Activated CD8-positive, alpha-beta T cell treated with anti-CD3 and anti-CD28 coated beads for 36 hours (primary cell): ENCODE measurements around the gene FAR2. TPM values are rescaled to one million over a fixed set of nuclear protein-coding genes. Genes with fewer than 3 reads are reported as not detected.

Source experiments
- ATAC-seq: fragments of 200-7000 bp; cut with Tn5 transposase; one replicate; pipeline ENCODE4 v1.10.0; 2021; ENCODE audit warnings: mild to moderate bottlenecking, moderate library complexity
- CTCF ChIA-PET: fragments of 350-600 bp; sonication (Branson Sonifier 250); formaldehyde crosslinking; loops from one replicate; lab custom pipeline; 2021; ENCODE audit warnings: antibody characterized with exemption; lab: Charles Lee
- POLR2A ChIA-PET: fragments of 350-600 bp; sonication (Branson Sonifier 250); formaldehyde crosslinking; loops from one replicate; lab custom pipeline; 2021; ENCODE audit warnings: antibody characterized with exemption; lab: Charles Lee
- DNase-seq: peaks from one replicate; pipeline ENCODE4 v3.0.0-alpha.2; 2020
- H3K27ac Mint-ChIP-seq: one replicate; pipeline ENCODE4 v1.8.0; 2021; ENCODE audit warnings: mild to moderate bottlenecking, mixed read lengths
- H3K27me3 Mint-ChIP-seq: one replicate; pipeline ENCODE4 v1.8.0; 2021; ENCODE audit warnings: mixed read lengths
- H3K36me3 Mint-ChIP-seq: one replicate; pipeline ENCODE4 v1.8.0; 2021; ENCODE audit warnings: low read depth, mixed read lengths
- H3K4me1 Mint-ChIP-seq: one replicate; pipeline ENCODE4 v1.8.0; 2021; ENCODE audit warnings: low read depth, mixed read lengths
- H3K4me3 Mint-ChIP-seq: one replicate; pipeline ENCODE4 v1.8.0; 2021; ENCODE audit warnings: mild to moderate bottlenecking, moderate library complexity, mixed read lengths
- H3K9me3 Mint-ChIP-seq: one replicate; pipeline ENCODE4 v1.8.0; 2021; ENCODE audit warnings: mixed read lengths
- intact Hi-C: fragments of 100-400 bp; cut with micrococcal nuclease; formaldehyde crosslinking; loops from one replicate; pipeline ENCODE4 v1.10.0; 2022
- total RNA-seq, 2 experiments: library from RNA; stranded (reverse); gene quantifications; one replicate each; pipeline ENCODE4 v1.2.3, GENCODE V29; 2021
- TF ChIP-seq, protein P1 (sequence below): fragments of 200-600 bp; IDR thresholded peaks from one replicate; pipeline ENCODE4 v1.8.0; 2022; ENCODE audit warnings: antibody characterized with exemption, mild to moderate bottlenecking

Gene FAR2
- total RNA-seq, 2 experiments from 2014 or later = 6.0 to 7.0 TPM

DNA sequence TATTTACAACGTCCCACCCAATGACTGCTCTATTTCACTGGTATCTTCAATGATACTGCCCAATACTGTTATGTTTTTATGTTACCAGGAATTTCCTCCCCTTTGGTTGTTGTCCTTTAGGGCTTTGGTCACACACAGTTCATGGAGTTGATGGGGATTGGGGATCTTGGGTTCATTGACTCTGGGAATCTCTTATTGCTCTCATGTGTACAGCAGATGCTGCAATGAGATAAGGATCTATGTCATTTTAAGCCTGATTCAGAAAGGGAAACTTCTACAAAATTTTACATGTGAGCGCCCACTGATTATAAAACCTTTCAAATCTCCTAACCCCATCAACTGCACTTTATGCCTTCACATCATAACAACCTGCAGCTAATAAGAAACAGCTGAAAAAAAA, 67.2 kb downstream of the FAR2 start:
- ChIA-PET POLR2A (no interaction called here), CTCF (no interaction called here)
- no peaks in the 10 kb centered on the region for H3K27me3 Mint-ChIP-seq
- H3K4me1 Mint-ChIP-seq = no peaks in the 10 kb centered on the region
- no peaks in the 10 kb centered on the region for H3K9me3 Mint-ChIP-seq
- H3K36me3 Mint-ChIP-seq = no peaks in the 10 kb centered on the region
- no peak for ATAC-seq
- H3K27ac Mint-ChIP-seq = no peak overlapping the region
- intact Hi-C loops = no loop called here
- DNase-seq = no peak
- TF ChIP-seq, protein P1, sequence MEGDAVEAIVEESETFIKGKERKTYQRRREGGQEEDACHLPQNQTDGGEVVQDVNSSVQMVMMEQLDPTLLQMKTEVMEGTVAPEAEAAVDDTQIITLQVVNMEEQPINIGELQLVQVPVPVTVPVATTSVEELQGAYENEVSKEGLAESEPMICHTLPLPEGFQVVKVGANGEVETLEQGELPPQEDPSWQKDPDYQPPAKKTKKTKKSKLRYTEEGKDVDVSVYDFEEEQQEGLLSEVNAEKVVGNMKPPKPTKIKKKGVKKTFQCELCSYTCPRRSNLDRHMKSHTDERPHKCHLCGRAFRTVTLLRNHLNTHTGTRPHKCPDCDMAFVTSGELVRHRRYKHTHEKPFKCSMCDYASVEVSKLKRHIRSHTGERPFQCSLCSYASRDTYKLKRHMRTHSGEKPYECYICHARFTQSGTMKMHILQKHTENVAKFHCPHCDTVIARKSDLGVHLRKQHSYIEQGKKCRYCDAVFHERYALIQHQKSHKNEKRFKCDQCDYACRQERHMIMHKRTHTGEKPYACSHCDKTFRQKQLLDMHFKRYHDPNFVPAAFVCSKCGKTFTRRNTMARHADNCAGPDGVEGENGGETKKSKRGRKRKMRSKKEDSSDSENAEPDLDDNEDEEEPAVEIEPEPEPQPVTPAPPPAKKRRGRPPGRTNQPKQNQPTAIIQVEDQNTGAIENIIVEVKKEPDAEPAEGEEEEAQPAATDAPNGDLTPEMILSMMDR = no peak
- H3K4me3 Mint-ChIP-seq = no peak overlapping the region

DNA sequence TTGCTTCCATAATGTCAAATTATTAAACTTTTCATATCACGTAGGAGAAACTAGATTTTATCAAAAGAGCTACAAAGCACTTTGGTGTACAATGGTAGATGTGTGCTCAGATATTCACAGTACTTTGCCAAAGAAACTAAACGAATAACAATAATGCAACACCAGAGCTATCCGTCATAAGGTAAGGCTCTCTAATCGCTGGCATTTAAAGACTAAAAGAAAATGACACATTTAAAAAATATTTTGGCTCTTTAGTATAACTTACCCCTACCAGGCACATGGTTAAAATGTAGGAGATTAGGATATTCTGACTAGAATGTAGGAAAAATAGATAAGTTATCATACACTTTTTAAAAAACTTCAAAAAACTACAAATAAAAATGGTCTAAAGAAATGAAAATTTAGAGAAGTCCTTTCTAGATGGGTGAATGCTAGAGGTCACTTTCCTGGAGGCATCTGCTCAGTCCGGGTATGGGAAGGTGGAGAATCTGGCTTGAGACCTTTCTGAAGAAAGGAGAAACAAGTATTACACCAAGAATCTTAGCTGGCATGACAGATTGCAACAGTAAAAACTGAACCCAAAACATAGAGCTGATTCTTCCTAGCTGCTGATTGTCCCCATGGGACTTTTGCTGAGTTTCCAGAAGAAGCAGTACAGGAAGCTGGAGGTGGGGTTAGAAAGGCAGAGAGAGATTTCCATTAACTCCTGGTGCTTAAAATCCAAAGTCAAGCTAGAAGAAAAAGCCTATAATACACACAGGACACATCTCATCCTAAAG, 67.9 kb downstream of the FAR2 start:
- H3K27ac Mint-ChIP-seq = no peak overlapping the region
- H3K36me3 Mint-ChIP-seq = no peaks in the 10 kb centered on the region
- intact Hi-C loops = no loop called here
- no peak overlapping the region for H3K4me3 Mint-ChIP-seq
- H3K9me3 Mint-ChIP-seq = no peaks in the 10 kb centered on the region
- ChIA-PET CTCF (interaction anchor here (0.9 to 1.3 kb wide), 2 partner anchors 14 to 100 kb away, joined by 3 read pairs; no protein-coding TSS in a partner anchor), POLR2A (no interaction called here)
- DNase-seq (no peak), ATAC-seq (no peak)
- H3K27me3 Mint-ChIP-seq = no peaks in the 10 kb centered on the region
- TF ChIP-seq, protein P1 = no peak
- H3K4me1 Mint-ChIP-seq = no peaks in the 10 kb centered on the region

DNA sequence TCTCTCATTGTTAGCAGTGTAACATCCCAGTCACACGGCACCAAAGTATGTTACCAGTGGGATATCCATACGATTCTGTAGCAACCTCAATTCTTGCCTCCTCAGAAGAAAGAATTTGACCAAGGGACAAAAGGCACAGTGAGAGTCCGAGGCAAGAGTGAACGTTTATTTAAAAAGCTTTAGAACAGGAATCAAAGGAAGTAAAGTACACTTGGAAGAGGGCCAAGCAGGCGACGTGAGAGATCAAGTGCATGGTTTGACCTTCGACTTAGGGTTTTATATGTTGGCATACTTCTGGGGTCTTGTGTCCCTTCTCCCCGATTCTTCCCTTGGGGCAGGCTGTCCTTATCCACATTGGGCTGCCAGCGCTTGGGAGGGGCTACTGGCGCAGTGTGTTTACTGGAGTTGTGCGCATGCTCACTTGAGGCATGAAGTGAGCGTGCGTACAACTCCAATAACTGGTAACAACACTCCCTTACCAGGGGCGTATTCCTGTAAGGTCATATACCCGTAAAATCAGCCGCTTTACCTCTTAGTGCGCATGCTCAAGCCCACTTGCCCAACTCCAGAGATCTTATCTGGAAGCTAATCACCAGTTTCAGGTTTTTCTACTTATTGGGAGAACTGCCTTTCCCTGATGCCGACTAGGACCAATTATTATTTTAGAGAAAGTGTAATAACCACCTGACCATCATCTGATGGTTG, 71.7 kb downstream of the FAR2 start:
- Mint-ChIP-seq H3K4me3 (no peak overlapping the region), H3K36me3 (no peaks in the 10 kb centered on the region), H3K27ac (no peak overlapping the region), H3K27me3 (no peaks in the 10 kb centered on the region), H3K9me3 (peaks cover 2% of the 10 kb centered on the region), H3K4me1 (no peaks in the 10 kb centered on the region)
- POLR2A ChIA-PET = no interaction called here
- TF ChIP-seq, protein P1 = no peak
- ATAC-seq (no peak), DNase-seq (no peak)
- CTCF ChIA-PET = no interaction called here
- intact Hi-C loops = no loop called here

DNA sequence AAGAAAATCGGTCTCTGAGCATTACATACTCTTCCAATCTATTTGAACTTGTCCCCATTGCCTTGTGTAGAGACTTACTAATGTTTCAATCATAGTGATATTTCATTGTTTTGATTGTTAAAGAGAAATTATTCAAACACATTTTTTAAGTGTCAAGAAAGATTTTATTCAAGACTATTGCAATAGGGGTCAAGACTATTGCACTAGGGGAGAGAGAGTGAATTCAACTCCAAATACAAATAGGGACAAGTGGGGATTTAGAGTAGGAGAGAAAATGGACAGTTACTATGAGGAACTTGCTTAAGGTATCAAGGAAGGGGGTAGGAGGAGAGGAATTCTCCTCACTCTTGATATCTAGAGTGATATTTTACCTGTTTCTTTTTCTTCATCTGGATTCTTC, 73.1 kb downstream of the FAR2 start:
- ATAC-seq (no peak), DNase-seq (no peak)
- H3K36me3 Mint-ChIP-seq = no peaks in the 10 kb centered on the region
- H3K9me3 Mint-ChIP-seq = peaks cover 2% of the 10 kb centered on the region
- no peak overlapping the region for H3K4me3 Mint-ChIP-seq
- no peaks in the 10 kb centered on the region for H3K4me1 Mint-ChIP-seq
- CTCF ChIA-PET = no interaction called here
- TF ChIP-seq, protein P1 = no peak
- no peak overlapping the region for H3K27ac Mint-ChIP-seq
- POLR2A ChIA-PET = no interaction called here
- H3K27me3 Mint-ChIP-seq = no peaks in the 10 kb centered on the region
- intact Hi-C loops = no loop called here

DNA sequence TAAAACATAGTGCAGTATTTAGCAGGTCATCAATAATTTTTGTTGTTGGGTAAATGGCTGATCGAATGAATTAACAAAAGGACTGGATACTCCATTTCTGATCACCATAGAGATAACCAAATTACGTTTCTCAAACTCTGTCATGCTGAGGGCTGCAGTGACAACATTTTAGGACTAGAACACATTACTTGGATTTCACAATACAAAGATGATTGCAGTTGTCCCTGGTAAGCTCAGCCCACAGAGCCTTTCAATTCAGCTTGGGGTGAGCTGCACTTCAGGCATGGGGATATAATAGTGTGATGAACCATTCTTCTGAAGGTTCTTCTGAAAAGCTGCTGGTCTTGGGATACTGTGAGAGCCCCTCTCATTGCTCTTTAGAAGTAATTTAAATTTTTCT, 74.3 kb downstream of the FAR2 start:
- TF ChIP-seq, protein P1 = no peak
- no peak overlapping the region for H3K4me3 Mint-ChIP-seq
- POLR2A ChIA-PET = no interaction called here
- DNase-seq (no peak), ATAC-seq (no peak)
- CTCF ChIA-PET = no interaction called here
- intact Hi-C loops = no loop called here
- no peaks in the 10 kb centered on the region for H3K4me1 Mint-ChIP-seq
- H3K27ac Mint-ChIP-seq = no peak overlapping the region
- no peaks in the 10 kb centered on the region for H3K27me3 Mint-ChIP-seq
- peaks cover 2% of the 10 kb centered on the region for H3K9me3 Mint-ChIP-seq
- no peaks in the 10 kb centered on the region for H3K36me3 Mint-ChIP-seq
